K562 (cell line): ENCODE results near the gene MRPS30. TPM values are rescaled to one million over a fixed set of nuclear protein-coding genes. Genes with fewer than 3 reads are reported as not detected.

Experiments
- GATAD2A ChIP-seq: fragments of 450-650 bp; IDR thresholded peaks from 2 replicates; pipeline ENCODE4 v1.6.1; 2017
- HDAC2 ChIP-seq: fragments of 450-650 bp; IDR thresholded peaks from 2 replicates; pipeline ENCODE4 v1.6.1; 2016; ENCODE audit warnings: mild to moderate bottlenecking
- HNRNPLL ChIP-seq: fragments of 200-400 bp; formaldehyde crosslinking; IDR thresholded peaks from 2 replicates; pipeline ENCODE4 v1.6.1; 2017; ENCODE audit warnings: low read length, low read depth, mild to moderate bottlenecking; ENCODE audit not compliant: poor library complexity, severe bottlenecking
- NCOA2 ChIP-seq, 2 experiments: fragments of 450-650 bp; IDR thresholded peaks; 2 replicates each; pipeline ENCODE4 v1.6.1; 2018; ENCODE audit warnings: mild to moderate bottlenecking in 2 of 2, moderate library complexity in 1 of 2; ENCODE audit not compliant: partially characterized antibody in 2 of 2
- PTBP1 ChIP-seq: fragments of 200-400 bp; formaldehyde crosslinking; IDR thresholded peaks from 2 replicates; pipeline ENCODE4 v1.6.1; 2017; ENCODE audit warnings: low read depth, low read length
- RBFOX2 ChIP-seq: fragments of 200-400 bp; formaldehyde crosslinking; IDR thresholded peaks from 2 replicates; pipeline ENCODE4 v1.6.1; 2017; ENCODE audit warnings: low read depth, mild to moderate bottlenecking, low read length, moderate library complexity
- RBM25 ChIP-seq: fragments of 200-400 bp; formaldehyde crosslinking; IDR thresholded peaks from 2 replicates; pipeline ENCODE4 v1.6.1; 2018; ENCODE audit warnings: low read length, low read depth, moderate library complexity; ENCODE audit not compliant: severe bottlenecking
- RUNX1 ChIP-seq: sonication (generic); IDR thresholded peaks from 2 replicates; pipeline ENCODE4 v1.6.1; 2016; ENCODE audit warnings: antibody characterized with exemption, low read depth
- SMARCA5 ChIP-seq: fragments of 450-650 bp; IDR thresholded peaks from 2 replicates; pipeline ENCODE4 v1.6.1; 2016
- SP1 ChIP-seq: sonication (generic); formaldehyde crosslinking; IDR thresholded peaks from 2 replicates; pipeline ENCODE4 v1.8.1; 2022; ENCODE audit warnings: mild to moderate bottlenecking, missing genetic modification reagents
- SRSF7 ChIP-seq: fragments of 200-400 bp; formaldehyde crosslinking; optimal IDR thresholded peaks from 2 replicates; pipeline ENCODE3; 2017; ENCODE audit warnings: mild to moderate bottlenecking, low read depth, low read length
- STAT5A ChIP-seq: IDR thresholded peaks from 2 replicates; pipeline ENCODE4 v1.6.1; 2012; ENCODE audit warnings: low read length, inconsistent platforms, borderline replicate concordance
- TRIM28 ChIP-seq: fragments of 450-650 bp; IDR thresholded peaks from 2 replicates; pipeline ENCODE4 v1.6.1; 2017
- ZBTB1 ChIP-seq: sonication (generic); formaldehyde crosslinking; IDR thresholded peaks from 2 replicates; pipeline ENCODE4 v1.8.1; 2023; ENCODE audit warnings: missing genetic modification reagents, low read depth, mild to moderate bottlenecking, borderline replicate concordance
- ZBTB8A ChIP-seq: fragments of 450-650 bp; IDR thresholded peaks from 2 replicates; pipeline ENCODE4 v1.6.1; 2018; ENCODE audit warnings: mild to moderate bottlenecking, moderate library complexity; ENCODE audit not compliant: partially characterized antibody
- ZNF3 ChIP-seq: fragments of 250-450 bp; sonication (Bioruptor Pico); IDR thresholded peaks from 2 replicates; pipeline ENCODE4 v1.5.0; 2021; ENCODE audit warnings: mild to moderate bottlenecking, moderate library complexity
- ZNF436 ChIP-seq: fragments of 250-450, 450-650 bp; sonication (Bioruptor Pico); formaldehyde crosslinking; IDR thresholded peaks from 2 replicates; pipeline ENCODE4 v1.7.0; 2020; ENCODE audit warnings: mild to moderate bottlenecking
- ZNF699 ChIP-seq: fragments of 250-450 bp; sonication (Bioruptor Pico); IDR thresholded peaks from 2 replicates; pipeline ENCODE4 v1.8.0; 2021; ENCODE audit warnings: mild to moderate bottlenecking, moderate library complexity; ENCODE audit not compliant: insufficient replicate concordance
- ZNF785 ChIP-seq: fragments of 250-450 bp; sonication (Bioruptor Pico); IDR thresholded peaks from 2 replicates; pipeline ENCODE4 v1.4.0; 2020; ENCODE audit warnings: mild to moderate bottlenecking
- polyA plus RNA-seq, 8 experiments: library from polyadenylated mRNA; depleted of rRNA in 4 of 8; stranded (reverse) in 5 of 8; unstranded in 3 of 8; fragments of >200 nt; fragmentation: Nextera tagmentation in 2 of 8; fragmentation: Illumina TruSeq in 1 of 8; extraction: Ambion mirVana in 2 of 8; extraction: Trizol in 1 of 8; gene quantifications; 2 replicates each; pipeline versions ENCODE4 v1.2.1 to v1.2.3, GENCODE V29; 2011 to 2014; ENCODE audit warnings: inconsistent platforms in 1 of 8, missing spikeins in 1 of 8
- total RNA-seq, 7 experiments: library from RNA; depleted of rRNA in 6 of 7; stranded (reverse); fragments of >200 nt in 6 of 7; fragmentation: Illumina TruSeq in 2 of 7; extraction: Trizol in 2 of 7; gene quantifications; 2 replicates each; pipeline versions ENCODE4 v1.2.1 to v1.2.3, GENCODE V29; 2011 to 2021; ENCODE audit warnings: low replicate concordance in 1 of 7
- TF ChIP-seq, protein P1 (sequence below): IDR thresholded peaks from 2 replicates; pipeline ENCODE4 v1.6.1; 2012; ENCODE audit warnings: low read depth, low read length, improper control_type of control experiment, borderline replicate concordance
- TF ChIP-seq, protein P2 (sequence below): fragments of 250-450 bp; sonication (Bioruptor Pico); IDR thresholded peaks from 2 replicates; pipeline ENCODE4 v1.9.0; 2021; ENCODE audit warnings: mild to moderate bottlenecking
- TF ChIP-seq, protein P3 (sequence below): fragments of 450-650 bp; IDR thresholded peaks from 2 replicates; pipeline ENCODE4 v1.6.1; 2016; ENCODE audit warnings: mild to moderate bottlenecking

The MRPS30 gene
- total and polyA plus RNA-seq, 9 of the 15 experiments (the other 6 are each of a cell fraction or from before 2014, with no cell fraction given), result 24.3 to 145 (median 114) TPM

DNA sequence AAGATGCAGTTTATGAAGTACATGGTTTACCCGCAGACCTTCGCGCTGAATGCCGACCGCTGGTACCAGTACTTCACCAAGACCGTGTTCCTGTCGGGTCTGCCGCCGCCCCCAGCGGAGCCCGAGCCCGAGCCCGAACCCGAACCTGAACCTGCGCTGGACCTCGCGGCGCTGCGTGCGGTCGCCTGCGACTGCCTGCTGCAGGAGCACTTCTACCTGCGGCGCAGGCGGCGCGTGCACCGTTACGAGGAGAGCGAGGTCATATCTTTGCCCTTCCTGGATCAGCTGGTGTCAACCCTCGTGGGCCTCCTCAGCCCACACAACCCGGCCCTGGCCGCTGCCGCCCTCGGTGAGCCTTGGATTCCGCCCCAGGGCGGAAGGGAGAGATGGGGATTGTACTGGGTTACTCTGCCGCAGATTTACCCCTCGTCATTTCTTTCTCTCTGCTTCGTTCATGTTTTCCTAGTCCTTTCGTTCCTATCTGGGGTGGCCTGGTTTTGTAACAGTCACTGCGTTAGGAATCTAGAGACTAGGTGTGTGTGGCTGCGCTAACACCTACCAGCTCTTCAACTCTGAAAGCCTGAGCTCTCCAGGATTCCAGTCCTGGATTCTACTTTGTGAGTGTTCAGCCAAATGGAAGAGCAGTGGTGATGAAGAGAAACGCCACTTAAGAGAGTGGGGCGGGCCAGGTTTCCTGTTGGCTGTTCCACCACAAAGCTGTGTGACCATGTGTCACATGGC lies 638 bp downstream of the MRPS30 start (continued):
- TF ChIP-seq, protein P1, sequence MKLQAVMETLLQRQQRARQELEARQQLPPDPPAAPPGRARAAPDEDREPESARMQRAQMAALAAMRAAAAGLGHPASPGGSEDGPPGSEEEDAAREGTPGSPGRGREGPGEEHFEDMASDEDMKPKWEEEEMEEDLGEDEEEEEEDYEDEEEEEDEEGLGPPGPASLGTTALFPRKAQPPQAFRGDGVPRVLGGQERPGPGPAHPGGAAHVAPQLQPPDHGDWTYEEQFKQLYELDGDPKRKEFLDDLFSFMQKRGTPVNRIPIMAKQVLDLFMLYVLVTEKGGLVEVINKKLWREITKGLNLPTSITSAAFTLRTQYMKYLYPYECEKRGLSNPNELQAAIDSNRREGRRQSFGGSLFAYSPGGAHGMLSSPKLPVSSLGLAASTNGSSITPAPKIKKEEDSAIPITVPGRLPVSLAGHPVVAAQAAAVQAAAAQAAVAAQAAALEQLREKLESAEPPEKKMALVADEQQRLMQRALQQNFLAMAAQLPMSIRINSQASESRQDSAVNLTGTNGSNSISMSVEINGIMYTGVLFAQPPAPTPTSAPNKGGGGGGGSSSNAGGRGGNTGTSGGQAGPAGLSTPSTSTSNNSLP, result no peak
- TF ChIP-seq HDAC2, result no peak
- TF ChIP-seq TRIM28, result no peak
- no peak for TF ChIP-seq ZNF3 (CRISPR knock-in tag)
- TF ChIP-seq ZNF699 (CRISPR knock-in tag), result no peak
- TF ChIP-seq RBM25, result no peak
- TF ChIP-seq, protein P2, sequence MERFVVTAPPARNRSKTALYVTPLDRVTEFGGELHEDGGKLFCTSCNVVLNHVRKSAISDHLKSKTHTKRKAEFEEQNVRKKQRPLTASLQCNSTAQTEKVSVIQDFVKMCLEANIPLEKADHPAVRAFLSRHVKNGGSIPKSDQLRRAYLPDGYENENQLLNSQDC (CRISPR knock-in tag), result no peak
- no peak for TF ChIP-seq ZBTB8A
- no peak for TF ChIP-seq GATAD2A
- TF ChIP-seq RBFOX2, result peak; percentile 89
- TF ChIP-seq SP1, result no peak; the same call in 1 of the 2 replicates
- TF ChIP-seq HNRNPLL, result peak; percentile 43
- TF ChIP-seq SRSF7, result no peak
- TF ChIP-seq PTBP1, result 0 out of 2 replicates have a peak, but pooled peaks have one; percentile 25
- TF ChIP-seq SMARCA5, result no peak
- TF ChIP-seq ZNF436 (CRISPR knock-in tag), result no peak
- TF ChIP-seq, protein P3, sequence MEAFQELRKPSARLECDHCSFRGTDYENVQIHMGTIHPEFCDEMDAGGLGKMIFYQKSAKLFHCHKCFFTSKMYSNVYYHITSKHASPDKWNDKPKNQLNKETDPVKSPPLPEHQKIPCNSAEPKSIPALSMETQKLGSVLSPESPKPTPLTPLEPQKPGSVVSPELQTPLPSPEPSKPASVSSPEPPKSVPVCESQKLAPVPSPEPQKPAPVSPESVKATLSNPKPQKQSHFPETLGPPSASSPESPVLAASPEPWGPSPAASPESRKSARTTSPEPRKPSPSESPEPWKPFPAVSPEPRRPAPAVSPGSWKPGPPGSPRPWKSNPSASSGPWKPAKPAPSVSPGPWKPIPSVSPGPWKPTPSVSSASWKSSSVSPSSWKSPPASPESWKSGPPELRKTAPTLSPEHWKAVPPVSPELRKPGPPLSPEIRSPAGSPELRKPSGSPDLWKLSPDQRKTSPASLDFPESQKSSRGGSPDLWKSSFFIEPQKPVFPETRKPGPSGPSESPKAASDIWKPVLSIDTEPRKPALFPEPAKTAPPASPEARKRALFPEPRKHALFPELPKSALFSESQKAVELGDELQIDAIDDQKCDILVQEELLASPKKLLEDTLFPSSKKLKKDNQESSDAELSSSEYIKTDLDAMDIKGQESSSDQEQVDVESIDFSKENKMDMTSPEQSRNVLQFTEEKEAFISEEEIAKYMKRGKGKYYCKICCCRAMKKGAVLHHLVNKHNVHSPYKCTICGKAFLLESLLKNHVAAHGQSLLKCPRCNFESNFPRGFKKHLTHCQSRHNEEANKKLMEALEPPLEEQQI, result no peak
- no peak for TF ChIP-seq NCOA2 (IDR thresholded peaks at IDR 0.05; ENCODE audit: partially characterized antibody in 2 of 2)
- no peak for TF ChIP-seq RUNX1
- no peak; the same call in 1 of the 2 replicates for TF ChIP-seq STAT5A
- no peak for TF ChIP-seq ZBTB1 (CRISPR knock-in tag)
- TF ChIP-seq ZNF785 (CRISPR knock-in tag), result no peak
